IMR-90 (cell line): ENCODE measurements around the gene ZNF385D.

ENCODE experiments used
- CEBPB ChIP-seq: IDR thresholded peaks from 2 replicates; pipeline ENCODE4 v1.6.1; 2012; ENCODE audit warnings: low read depth, low read length, improper control_type of control experiment
- CTCF ChIP-seq: conservative IDR thresholded peaks from 2 replicates; pipeline ENCODE4 v1.5.1; 2012; ENCODE audit warnings: mild to moderate bottlenecking, low read depth, low read length, improper control_type of control experiment
- ELK1 ChIP-seq: fragments of 150-350 bp; IDR thresholded peaks from 2 replicates; pipeline ENCODE4 v1.6.1; 2016; ENCODE audit warnings: low read depth, mild to moderate bottlenecking, low read length, moderate library complexity, borderline replicate concordance
- FOS ChIP-seq: fragments of 150-350 bp; IDR thresholded peaks from 2 replicates; pipeline ENCODE4 v1.6.1; 2016; ENCODE audit warnings: low read depth, low read length
- MAFK ChIP-seq: IDR thresholded peaks from 2 replicates; pipeline ENCODE4 v1.6.1; 2012; ENCODE audit warnings: low read depth, low read length, improper control_type of control experiment
- MAZ ChIP-seq: IDR thresholded peaks from 2 replicates; pipeline ENCODE4 v1.6.1; 2012; ENCODE audit warnings: low read depth, mild to moderate bottlenecking, low read length, improper control_type of control experiment, moderate library complexity, borderline replicate concordance
- MXI1 ChIP-seq: IDR thresholded peaks from 2 replicates; pipeline ENCODE4 v1.6.1; 2012; ENCODE audit warnings: low read depth, mild to moderate bottlenecking, low read length, moderate library complexity, borderline replicate concordance
- NFE2L2 ChIP-seq: fragments of 150-350 bp; IDR thresholded peaks from 2 replicates; pipeline ENCODE4 v1.6.1; 2016; ENCODE audit warnings: low read depth, mild to moderate bottlenecking, low read length
- POLR2A ChIP-seq: IDR thresholded peaks from 2 replicates; pipeline ENCODE4 v1.6.1; 2012; ENCODE audit warnings: mild to moderate bottlenecking, low read depth, low read length
- RAD21 ChIP-seq: IDR thresholded peaks from 2 replicates; pipeline ENCODE4 v1.6.1; 2012; ENCODE audit warnings: low read length, improper control_type of control experiment
- RCOR1 ChIP-seq: IDR thresholded peaks from 2 replicates; pipeline ENCODE4 v1.6.1; 2012; ENCODE audit warnings: mild to moderate bottlenecking, low read length, improper control_type of control experiment; ENCODE audit not compliant: insufficient replicate concordance
- RFX5 ChIP-seq: IDR thresholded peaks from 2 replicates; pipeline ENCODE4 v1.8.0; 2012; ENCODE audit warnings: low read depth, mild to moderate bottlenecking, low read length, moderate library complexity
- SMC3 ChIP-seq: fragments of 150-350 bp; IDR thresholded peaks from 2 replicates; pipeline ENCODE4 v1.6.1; 2016; ENCODE audit warnings: low read depth, mild to moderate bottlenecking, antibody characterized with exemption, low read length, moderate library complexity
- USF2 ChIP-seq: fragments of 150-350 bp; IDR thresholded peaks from 2 replicates; pipeline ENCODE4 v1.6.1; 2017; ENCODE audit warnings: mild to moderate bottlenecking, antibody characterized with exemption, low read length, low read depth

- TF ChIP-seq RAD21: no peak
- no peak for TF ChIP-seq CTCF
- no peak for TF ChIP-seq ELK1
- TF ChIP-seq CEBPB: no peak
- TF ChIP-seq RFX5: no peak
- no peak for TF ChIP-seq POLR2A
- no peak for TF ChIP-seq SMC3
- TF ChIP-seq USF2: no peak
- no peak for TF ChIP-seq RCOR1
- TF ChIP-seq NFE2L2: no peak
- TF ChIP-seq MXI1: no peak
- TF ChIP-seq FOS: no peak
- no peak for TF ChIP-seq MAZ
- no peak for TF ChIP-seq MAFK
Measured at GRCh38 chr3:21783839-21784238, 32.8 kb upstream of the ZNF385D start.
